ENCODE measurements around the gene RBBP8NL.

Gene RBBP8NL

GRCh38 chr20:62401331-62401779, 26.0 kb downstream of the RBBP8NL start:
- Histone ChIP-seq H3K79me2 (ENCODE audit: low read length) (peaks cover 25% of the 10 kb centered on the region), H3K9me3 (replicated peaks; ENCODE audit: insufficient read depth, low read length) (no peaks in the 10 kb centered on the region), H4K20me1 (ENCODE audit: insufficient read depth, low read length) (no peaks in the 10 kb centered on the region), H3K27ac (ENCODE audit: low read length) (no peak overlapping the region), H3K27me3 (replicated peaks; ENCODE audit: insufficient read depth, low read length) (no peaks in the 10 kb centered on the region), H3F3A (ENCODE audit: insufficient read depth, low read length) (no peaks in the 10 kb centered on the region), H3K4me3 (ENCODE audit: low read length) (no peak overlapping the region), H3K36me3 (replicated peaks; ENCODE audit: insufficient read depth, low read length) (no peaks in the 10 kb centered on the region), H3K4me1 (ENCODE audit: low read length) (no peaks in the 10 kb centered on the region), H3K4me2 (ENCODE audit: low read depth, low read length) (no peak overlapping the region), H3K9ac (ENCODE audit: low read length) (no peak overlapping the region), H2AFZ (ENCODE audit: low read length) (no peak overlapping the region), H3K9me2 (replicated peaks; ENCODE audit: insufficient read depth, low read length) (no peaks in the 10 kb centered on the region)
- no peak for DNase-seq
- TF ChIP-seq CTCF (IDR thresholded peaks at IDR 0.05; ENCODE audit: low read length) (no peak), EZH2 (optimal IDR thresholded peaks at IDR 0.05; ENCODE audit: low read depth, low read length) (no peak), EZH2phosphoT487 (IDR thresholded peaks at IDR 0.05; ENCODE audit: low read length) (no peak)

- Histone ChIP-seq H4K20me1 (ENCODE audit: insufficient read depth, low read length) (no peaks in the 10 kb centered on the region), H3K4me2 (ENCODE audit: low read depth, low read length) (no peak overlapping the region), H3K4me3 (ENCODE audit: low read length) (no peak overlapping the region), H3K27ac (ENCODE audit: low read length) (no peak overlapping the region), H3K9me2 (replicated peaks; ENCODE audit: insufficient read depth, low read length) (no peaks in the 10 kb centered on the region), H3K9ac (ENCODE audit: low read length) (no peak overlapping the region), H3K36me3 (replicated peaks; ENCODE audit: insufficient read depth, low read length) (no peaks in the 10 kb centered on the region), H3K79me2 (ENCODE audit: low read length) (peaks cover 17% of the 10 kb centered on the region), H3K4me1 (ENCODE audit: low read length) (no peaks in the 10 kb centered on the region), H2AFZ (ENCODE audit: low read length) (no peak overlapping the region), H3F3A (ENCODE audit: insufficient read depth, low read length) (no peaks in the 10 kb centered on the region), H3K9me3 (replicated peaks; ENCODE audit: insufficient read depth, low read length) (no peaks in the 10 kb centered on the region), H3K27me3 (replicated peaks; ENCODE audit: insufficient read depth, low read length) (no peaks in the 10 kb centered on the region)
- DNase-seq: no peak
- no peak for TF ChIP-seq EZH2phosphoT487 (IDR thresholded peaks at IDR 0.05; ENCODE audit: low read length)
- TF ChIP-seq CTCF (IDR thresholded peaks at IDR 0.05; ENCODE audit: low read length): no peak
- TF ChIP-seq EZH2 (optimal IDR thresholded peaks at IDR 0.05; ENCODE audit: low read depth, low read length): no peak
These were observed 26.8 kb downstream of the RBBP8NL start for GRCh38 chr20:62400541-62400940.

GRCh38 chr20:62400021-62400420, 27.3 kb downstream of the RBBP8NL start:
- Histone ChIP-seq H3K79me2 (ENCODE audit: low read length) (peaks cover 12% of the 10 kb centered on the region), H4K20me1 (ENCODE audit: insufficient read depth, low read length) (no peaks in the 10 kb centered on the region), H3K27ac (ENCODE audit: low read length) (no peak overlapping the region), H3K4me1 (ENCODE audit: low read length) (no peaks in the 10 kb centered on the region), H3K9me3 (replicated peaks; ENCODE audit: insufficient read depth, low read length) (no peaks in the 10 kb centered on the region), H3K9me2 (replicated peaks; ENCODE audit: insufficient read depth, low read length) (no peaks in the 10 kb centered on the region), H3K9ac (ENCODE audit: low read length) (no peak overlapping the region), H3K27me3 (replicated peaks; ENCODE audit: insufficient read depth, low read length) (no peaks in the 10 kb centered on the region), H3K36me3 (replicated peaks; ENCODE audit: insufficient read depth, low read length) (no peaks in the 10 kb centered on the region), H2AFZ (ENCODE audit: low read length) (no peak overlapping the region), H3F3A (ENCODE audit: insufficient read depth, low read length) (no peaks in the 10 kb centered on the region), H3K4me3 (ENCODE audit: low read length) (no peak overlapping the region), H3K4me2 (ENCODE audit: low read depth, low read length) (no peak overlapping the region)
- DNase-seq: no peak
- no peak for TF ChIP-seq EZH2phosphoT487 (IDR thresholded peaks at IDR 0.05; ENCODE audit: low read length)
- no peak for TF ChIP-seq EZH2 (optimal IDR thresholded peaks at IDR 0.05; ENCODE audit: low read depth, low read length)
- no peak for TF ChIP-seq CTCF (IDR thresholded peaks at IDR 0.05; ENCODE audit: low read length)
